Fibroblast of the aortic adventitia (primary cell): ENCODE measurements around the gene UQCRQ. TPM values are rescaled to one million over a fixed set of nuclear protein-coding genes. Genes with fewer than 3 reads are reported as not detected.
"Not testable (repeated sequence)": the region's sequence is repeated elsewhere in the genome, so short reads cannot be mapped to it uniquely, and the experiment has no call there.

Experiments used
- DNase-seq: peaks from one replicate; pipeline ENCODE4 v3.0.0-alpha.2; 2010; ENCODE audit warnings: low read depth
- H3K4me3 ChIP-seq: 2 replicates; pipeline ENCODE4 v1.5.1; 2011; ENCODE audit warnings: low read depth, mild to moderate bottlenecking, control low read depth, low read length, moderate library complexity
- total RNA-seq: library from RNA; depleted of rRNA; stranded (reverse); fragments of >200 nt; gene quantifications from 2 replicates; pipeline ENCODE4 v1.2.3, GENCODE V29; 2012; ENCODE audit warnings: low replicate concordance
- TF ChIP-seq, protein P1 (sequence below): IDR thresholded peaks from 2 replicates; pipeline ENCODE4 v1.5.1; 2011; ENCODE audit warnings: mild to moderate bottlenecking, low read length, control low read depth, inconsistent platforms; ENCODE audit not compliant: insufficient read depth

The UQCRQ gene
- total RNA-seq, 1 donor, result 92.0 TPM

DNA sequence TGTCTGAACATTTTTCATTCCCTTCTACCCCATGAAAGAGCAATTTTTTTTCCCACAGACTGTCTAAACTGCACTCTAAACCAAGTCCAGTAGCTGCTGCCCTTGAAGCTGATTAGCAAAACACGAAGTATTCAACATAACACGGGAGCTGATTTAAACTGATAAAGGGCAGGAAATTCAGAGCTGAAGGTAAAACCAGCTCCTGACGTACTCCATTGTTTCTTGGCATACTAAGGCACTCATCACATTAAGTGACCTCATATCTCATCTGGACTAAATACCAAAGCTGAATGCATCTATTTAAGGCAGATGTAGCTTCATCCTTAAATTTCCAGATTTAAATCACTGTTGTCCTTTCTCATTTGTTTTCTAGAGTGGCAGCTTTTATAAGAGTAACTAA lies 12.1 kb upstream of the UQCRQ start:
- no peak overlapping the region for H3K4me3 ChIP-seq
- TF ChIP-seq, protein P1, sequence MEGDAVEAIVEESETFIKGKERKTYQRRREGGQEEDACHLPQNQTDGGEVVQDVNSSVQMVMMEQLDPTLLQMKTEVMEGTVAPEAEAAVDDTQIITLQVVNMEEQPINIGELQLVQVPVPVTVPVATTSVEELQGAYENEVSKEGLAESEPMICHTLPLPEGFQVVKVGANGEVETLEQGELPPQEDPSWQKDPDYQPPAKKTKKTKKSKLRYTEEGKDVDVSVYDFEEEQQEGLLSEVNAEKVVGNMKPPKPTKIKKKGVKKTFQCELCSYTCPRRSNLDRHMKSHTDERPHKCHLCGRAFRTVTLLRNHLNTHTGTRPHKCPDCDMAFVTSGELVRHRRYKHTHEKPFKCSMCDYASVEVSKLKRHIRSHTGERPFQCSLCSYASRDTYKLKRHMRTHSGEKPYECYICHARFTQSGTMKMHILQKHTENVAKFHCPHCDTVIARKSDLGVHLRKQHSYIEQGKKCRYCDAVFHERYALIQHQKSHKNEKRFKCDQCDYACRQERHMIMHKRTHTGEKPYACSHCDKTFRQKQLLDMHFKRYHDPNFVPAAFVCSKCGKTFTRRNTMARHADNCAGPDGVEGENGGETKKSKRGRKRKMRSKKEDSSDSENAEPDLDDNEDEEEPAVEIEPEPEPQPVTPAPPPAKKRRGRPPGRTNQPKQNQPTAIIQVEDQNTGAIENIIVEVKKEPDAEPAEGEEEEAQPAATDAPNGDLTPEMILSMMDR, result no peak
- peak; percentile 50 for DNase-seq

DNA sequence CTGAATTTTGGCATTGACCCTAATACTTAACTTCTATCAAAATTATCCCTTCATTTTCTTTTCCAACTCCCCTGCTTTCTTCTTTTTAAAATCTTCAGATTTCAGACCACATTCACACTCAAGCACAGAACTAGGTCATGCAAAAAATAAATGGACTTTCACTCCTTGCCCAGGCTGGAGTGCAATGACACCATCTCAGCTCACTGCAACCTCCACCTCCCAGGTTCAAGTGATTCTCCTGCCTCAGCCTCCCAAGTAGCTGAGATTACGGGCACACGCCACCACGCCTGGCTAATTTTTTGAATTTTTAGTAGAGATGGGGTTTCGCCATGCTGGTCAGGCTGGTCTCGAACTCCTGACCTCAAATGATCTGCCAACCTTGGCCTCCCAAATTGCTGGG lies 11.4 kb upstream of the UQCRQ start:
- H3K4me3 ChIP-seq, DNase-seq: not testable (repeated sequence)

GRCh38 chr5:132856011-132856410 lies 10.4 kb upstream of the UQCRQ start:
- TF ChIP-seq, protein P1, result no peak
- no peak for DNase-seq
- no peak overlapping the region for H3K4me3 ChIP-seq

DNA sequence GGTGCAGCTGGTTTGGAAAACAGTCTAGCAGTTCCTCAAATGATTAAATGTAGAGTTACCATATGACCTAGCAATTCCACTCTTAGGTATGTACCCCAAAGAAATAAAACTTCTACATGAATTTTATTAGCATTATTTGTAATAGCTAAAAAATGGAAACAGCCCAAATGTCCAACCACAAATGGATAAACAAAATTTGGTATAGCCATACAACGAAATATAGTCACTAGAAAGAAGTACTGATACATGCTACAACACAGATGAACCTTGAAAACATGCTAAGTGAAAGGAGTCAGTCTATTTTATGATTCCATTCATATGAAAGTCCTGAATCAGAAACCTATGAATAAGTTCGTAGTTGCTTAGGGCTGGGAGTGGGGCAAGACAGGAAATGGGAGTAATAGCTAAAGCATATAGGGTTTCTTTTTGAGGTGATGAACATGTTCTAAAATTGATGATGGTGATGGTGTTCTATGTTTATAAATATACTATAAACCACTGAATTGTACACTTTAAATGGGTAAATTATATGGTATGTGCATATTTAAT lies 6.5 kb upstream of the UQCRQ start:
- no peak overlapping the region for H3K4me3 ChIP-seq
- TF ChIP-seq, protein P1, result no peak
- DNase-seq, result no peak

GRCh38 chr5:132860742-132861141 lies 5.7 kb upstream of the UQCRQ start:
- TF ChIP-seq, protein P1, result no peak
- no peak for DNase-seq
- no peak overlapping the region for H3K4me3 ChIP-seq

GRCh38 chr5:132865668-132866341 lies 637 bp upstream of the UQCRQ start:
- H3K4me3 ChIP-seq, result peak overlapping the region; percentile 97
- no peak for DNase-seq
- TF ChIP-seq, protein P1, result no peak

DNA sequence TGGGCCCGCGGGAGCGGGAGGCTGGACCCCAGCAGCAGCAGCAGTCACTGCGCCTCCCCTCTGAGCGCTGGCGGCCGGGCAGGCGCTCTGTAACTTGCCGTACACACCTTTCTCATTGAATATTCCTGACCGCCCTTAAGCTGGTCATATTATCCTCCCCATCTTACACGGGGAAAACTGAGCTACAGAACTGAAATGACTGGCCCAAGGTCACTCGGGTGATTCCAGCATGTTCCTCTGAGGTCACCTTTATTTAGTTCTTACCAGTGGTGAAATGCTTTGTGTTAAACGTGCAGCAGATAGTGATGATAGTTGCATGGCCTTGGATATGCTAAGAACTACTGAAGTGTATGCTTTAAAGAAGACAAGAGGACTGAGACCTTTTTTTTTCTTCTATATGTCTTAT lies 607 bp downstream of the UQCRQ start:
- TF ChIP-seq, protein P1, result no peak
- no peak for DNase-seq
- H3K4me3 ChIP-seq, result peak overlapping the region; percentile 97
